Limb (tissue), 2 donors: Measurements from ENCODE around the gene ATAD1.
"Not testable (repeated sequence)": the region's sequence is repeated elsewhere in the genome, so short reads cannot be mapped to it uniquely, and the experiment has no call there.

Experiments
- DNase-seq, 2 donors: peaks; one replicate each; pipeline ENCODE4 v3.0.0-alpha.2; 2016; ENCODE audit errors: extremely low spot score in 2 of 2

Gene ATAD1

GRCh38 chr10:87803328-87803727 lies 14.7 kb downstream of the ATAD1 start:
- no peak for DNase-seq

GRCh38 chr10:87801813-87802435 lies 16.1 kb downstream of the ATAD1 start:
- DNase-seq = not testable (repeated sequence)

- no peak for DNase-seq
Observed at GRCh38 chr10:87799860-87800259, 18.2 kb downstream of the ATAD1 start.

GRCh38 chr10:87798082-87798481 lies 19.9 kb downstream of the ATAD1 start:
- DNase-seq = no peak

DNA sequence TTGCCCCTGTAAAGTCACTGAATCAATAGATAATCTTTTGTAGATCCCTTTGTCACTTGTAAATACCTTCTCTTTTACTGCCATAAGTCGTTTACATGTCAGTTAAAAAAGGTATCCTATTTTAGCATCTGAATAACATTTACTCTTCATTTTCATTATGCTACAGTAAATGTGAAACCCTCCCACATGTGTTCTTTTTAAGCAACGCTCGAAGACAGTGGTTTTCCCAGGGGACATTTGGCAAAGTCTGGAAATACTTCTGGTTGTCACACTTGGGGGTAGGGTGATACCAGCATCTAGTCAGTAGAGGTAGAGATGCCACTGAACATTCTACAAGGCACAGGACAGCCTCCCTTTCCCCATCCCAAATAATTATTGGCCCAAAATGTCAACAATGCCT lies 23.7 kb downstream of the ATAD1 start:
- DNase-seq = no peak

DNA sequence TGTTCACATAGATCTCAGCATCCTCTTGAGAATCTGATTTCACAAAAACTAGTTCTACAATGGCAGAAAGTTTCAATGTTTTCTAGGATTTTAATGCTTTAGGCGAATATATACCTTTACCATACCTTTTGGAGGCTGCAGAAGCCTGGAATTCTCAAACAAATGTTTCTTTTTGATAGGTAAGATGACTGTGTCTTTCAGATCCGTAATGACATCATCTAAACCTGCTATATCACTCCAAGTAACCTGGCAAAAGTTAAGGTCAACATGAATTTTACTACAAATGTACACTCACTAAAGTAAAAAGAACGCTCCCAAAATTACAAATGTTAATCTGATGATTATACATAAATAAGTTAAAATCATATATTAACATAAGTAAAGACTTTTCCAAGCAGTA lies 27.8 kb downstream of the ATAD1 start:
- no peak for DNase-seq

- DNase-seq = no peak
Observed at GRCh38 chr10:87786421-87786820, 31.6 kb downstream of the ATAD1 start.

DNA sequence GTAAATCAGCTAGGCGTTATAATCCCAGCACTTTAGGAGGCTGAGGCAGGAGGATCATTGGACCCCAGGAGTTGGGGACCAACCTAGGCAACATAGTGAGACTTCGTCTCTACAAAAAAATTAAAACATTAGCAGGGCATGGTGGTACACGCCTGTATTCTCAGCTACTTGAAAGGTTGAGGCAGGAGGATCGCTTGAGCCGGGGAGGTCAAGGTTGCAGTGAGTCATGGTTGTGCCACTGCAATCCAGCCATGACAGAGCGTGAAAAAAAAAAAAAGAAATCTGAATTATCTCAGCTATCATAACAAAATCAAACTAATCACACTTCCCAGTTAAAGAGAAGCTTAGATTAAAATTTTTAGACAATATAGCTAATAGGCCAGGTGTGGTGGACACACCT lies 35.3 kb downstream of the ATAD1 start:
- DNase-seq = no peak

DNA sequence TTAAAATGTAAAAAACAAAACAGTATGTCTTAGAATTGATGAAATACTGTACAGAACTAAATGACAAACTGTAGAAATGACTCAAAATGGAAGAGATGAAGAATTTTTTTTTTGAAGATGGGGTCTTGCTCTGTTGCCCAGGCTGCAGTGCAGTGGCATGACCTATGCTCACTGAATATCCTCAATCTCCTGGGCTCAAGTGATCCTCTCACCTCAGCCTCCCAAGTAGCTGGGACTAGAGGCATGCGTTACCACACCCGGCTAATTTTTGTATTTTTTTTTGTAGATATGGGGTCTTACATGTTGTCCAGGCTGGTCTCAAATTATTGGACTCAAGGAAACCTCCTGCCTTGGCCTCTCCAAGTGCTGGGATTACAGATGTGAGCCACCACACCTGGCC lies 36.5 kb downstream of the ATAD1 start:
- no peak for DNase-seq

GRCh38 chr10:87776328-87776727 lies 41.7 kb downstream of the ATAD1 start:
- DNase-seq = no peak

- DNase-seq = no peak
Observed at GRCh38 chr10:87775766-87776165, 42.3 kb downstream of the ATAD1 start.

DNA sequence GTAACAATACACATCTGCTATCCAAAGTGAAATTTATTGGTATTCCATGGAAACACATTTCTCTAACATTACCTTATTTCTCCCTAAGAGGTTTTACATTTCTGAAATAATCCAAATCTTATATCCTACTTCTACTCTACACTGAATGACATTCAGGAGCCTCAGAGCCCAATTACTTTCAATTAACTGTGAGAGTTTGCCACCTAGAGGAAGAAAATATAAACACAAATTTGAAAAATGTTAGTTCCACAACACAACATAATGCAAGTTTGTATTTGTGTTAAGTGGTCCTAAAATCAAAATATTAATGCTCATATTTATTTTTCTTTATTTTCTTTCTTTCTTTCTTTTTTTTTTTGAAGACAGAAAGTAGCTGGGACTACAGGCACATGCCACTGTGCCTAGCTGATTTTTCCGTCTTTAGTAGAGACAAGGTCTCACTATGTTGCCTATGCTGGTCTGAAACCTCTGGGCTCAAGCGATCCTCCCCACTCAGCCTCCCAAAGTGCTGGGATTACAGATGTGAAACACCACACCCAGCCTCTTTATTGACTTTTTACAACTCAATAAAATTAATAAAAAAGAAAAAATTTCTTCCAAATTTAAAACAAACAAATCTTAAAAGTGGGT lies 46.0 kb downstream of the ATAD1 start:
- peak in 1 of 2 donors; percentile 34 for DNase-seq

DNA sequence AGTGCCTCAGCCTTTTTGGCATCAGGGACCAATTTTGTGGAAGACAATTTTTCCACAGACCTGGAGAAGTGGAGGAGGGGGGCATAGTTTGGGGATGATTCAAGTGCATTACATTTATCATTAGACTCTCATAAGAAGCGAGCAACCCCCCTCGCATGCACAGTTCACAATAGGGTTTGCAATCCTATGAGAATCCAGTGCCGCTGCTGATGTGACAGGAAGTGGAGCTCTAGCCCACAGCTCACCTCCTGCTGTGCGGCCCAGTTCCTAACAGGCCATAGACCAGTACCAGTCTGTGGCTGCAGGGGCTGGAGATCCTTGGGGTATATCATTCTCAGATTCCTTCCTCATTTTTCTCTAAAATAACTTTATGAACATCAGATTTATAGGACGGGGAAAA lies 50.8 kb downstream of the ATAD1 start:
- no peak for DNase-seq

GRCh38 chr10:87765666-87766376 lies 52.2 kb downstream of the ATAD1 start:
- no peak for DNase-seq

DNA sequence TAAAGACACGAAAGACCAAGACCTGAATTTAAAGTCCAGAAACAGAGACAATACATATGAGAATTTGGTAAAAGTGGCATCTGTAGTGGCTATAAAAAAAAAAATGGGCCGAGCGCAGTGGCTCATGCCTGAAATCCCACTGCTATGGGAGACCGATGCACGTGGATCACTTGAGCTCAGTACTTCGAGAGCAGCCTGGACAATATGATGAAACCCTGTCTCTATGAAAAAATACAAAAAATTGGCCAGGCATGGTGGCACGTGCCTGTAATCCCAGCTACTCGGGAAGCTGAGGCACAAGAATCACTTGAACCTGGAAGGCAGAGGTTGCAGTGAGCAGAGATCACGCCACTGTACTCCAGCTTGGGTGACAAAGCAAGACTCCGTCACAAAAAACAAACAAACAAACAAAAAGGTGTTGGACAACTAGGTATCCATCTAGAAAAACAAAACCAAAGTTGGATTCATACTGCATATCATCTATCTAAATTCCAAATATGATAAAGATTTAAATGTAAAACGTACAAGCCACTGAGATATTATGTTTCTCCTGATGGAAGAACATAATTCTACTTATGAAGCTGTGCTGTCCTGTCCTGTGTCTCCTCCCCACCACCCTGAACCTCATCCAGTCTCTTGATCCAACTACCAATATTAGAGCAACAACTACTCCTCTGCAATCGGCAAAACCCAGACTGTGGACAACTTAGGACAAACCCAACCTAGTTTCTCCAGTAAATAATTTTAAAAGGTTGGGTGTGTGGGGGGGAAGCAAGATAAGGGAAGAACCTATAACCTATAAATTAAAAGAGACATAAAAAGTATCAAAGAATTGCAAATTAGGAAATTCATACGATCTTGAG lies 53.7 kb downstream of the ATAD1 start:
- DNase-seq = no peak

DNA sequence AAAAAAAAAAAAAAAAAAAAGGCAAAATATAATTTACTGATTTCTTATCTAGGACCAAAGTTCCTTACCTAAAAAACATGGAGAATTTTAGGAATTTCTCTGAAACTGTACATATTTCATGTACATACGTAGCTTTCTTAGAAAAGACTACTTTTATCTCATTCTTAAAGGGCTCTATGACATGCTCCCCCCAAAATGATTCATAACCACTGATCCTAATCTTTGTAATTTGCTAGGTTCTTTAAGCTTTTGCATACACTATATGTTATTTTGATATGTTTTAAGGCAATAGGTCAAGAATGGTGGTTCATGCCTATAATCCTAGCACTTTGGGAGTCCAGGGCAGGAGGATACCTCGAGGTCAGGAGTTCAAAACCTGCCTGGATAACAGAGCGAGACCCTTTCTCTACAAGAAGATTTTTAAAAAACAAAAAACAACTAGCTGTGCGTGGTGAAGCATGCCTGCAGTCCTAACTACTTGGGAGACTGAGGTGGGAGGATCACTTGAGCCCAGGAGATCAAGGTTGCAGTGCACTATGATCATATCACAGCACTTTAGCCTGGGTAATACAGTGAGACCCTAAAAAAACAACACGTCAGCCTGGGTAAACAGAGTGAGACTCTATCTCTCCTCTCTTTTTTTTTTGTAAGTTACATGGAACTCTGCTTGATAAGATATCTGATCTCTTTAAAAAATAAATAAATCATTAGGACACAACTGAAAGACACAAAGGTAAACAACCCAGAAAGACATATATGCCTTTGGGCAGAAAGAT lies 54.8 kb downstream of the ATAD1 start:
- DNase-seq = no peak

DNA sequence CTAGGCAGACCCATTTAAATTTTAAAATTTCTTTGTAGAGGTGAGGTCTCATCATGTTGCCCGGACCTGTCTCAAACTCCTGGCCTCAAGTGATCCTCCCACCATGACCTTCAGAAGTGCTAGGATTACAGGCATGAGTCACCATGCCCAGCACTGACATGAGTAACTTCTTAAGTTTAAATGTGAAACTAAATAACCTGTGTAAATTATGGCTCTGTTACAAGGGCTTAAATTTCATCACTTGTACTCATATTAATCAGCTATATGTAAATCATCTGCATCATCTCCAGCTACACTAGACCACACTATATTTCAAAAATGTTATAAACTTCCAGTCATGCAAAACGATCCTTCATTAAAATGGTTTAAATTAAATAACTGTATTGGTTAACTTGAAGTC lies 56.1 kb downstream of the ATAD1 start:
- DNase-seq = no peak

- DNase-seq = no peak
Observed at GRCh38 chr10:87761153-87761552, 56.9 kb downstream of the ATAD1 start.

- DNase-seq = no peak
Observed at GRCh38 chr10:87760195-87760905, 57.7 kb downstream of the ATAD1 start.

- no peak for DNase-seq
Observed at GRCh38 chr10:87759551-87759950, 58.5 kb downstream of the ATAD1 start.

GRCh38 chr10:87757685-87758084 lies 60.3 kb downstream of the ATAD1 start:
- no peak for DNase-seq
